PFSK-1 (cell line): ENCODE data around the gene SH3TC1.

Experiments used
- POLR2AphosphoS5 ChIP-seq: IDR thresholded peaks from 2 replicates; pipeline ENCODE4 v1.6.1; 2012; ENCODE audit warnings: low read depth, mild to moderate bottlenecking, control low read depth, low read length, moderate library complexity
- SIN3A ChIP-seq: IDR thresholded peaks from 2 replicates; pipeline ENCODE4 v1.6.1; 2012; ENCODE audit warnings: mild to moderate bottlenecking, low read length, moderate library complexity, borderline replicate concordance; ENCODE audit not compliant: insufficient read depth
- TAF1 ChIP-seq: IDR thresholded peaks from 2 replicates; pipeline ENCODE4 v1.6.1; 2012; ENCODE audit warnings: low read length, control low read depth, borderline replicate concordance; ENCODE audit not compliant: insufficient read depth

- TF ChIP-seq POLR2AphosphoS5 (no peak), SIN3A (no peak), TAF1 (no peak)
Observed at GRCh38 chr4:8179771-8180170, 19.3 kb upstream of the SH3TC1 start.
